Parathyroid adenoma (tissue), 2 donors: ENCODE measurements around the gene ZC4H2.
"Not testable (repeated sequence)": the region's sequence is repeated elsewhere in the genome, so short reads cannot be mapped to it uniquely, and the experiment has no call there.

Experiments
- H2AFZ ChIP-seq: fragments of 300-600 bp; sonication (generic); one replicate; pipeline ENCODE4 v1.7.0; 2017; ENCODE audit warnings: antibody characterized with exemption, mild to moderate bottlenecking
- H3K27ac ChIP-seq: fragments of 300-600 bp; sonication (generic); one replicate; pipeline ENCODE4 v1.7.0; 2017
- H3K27me3 ChIP-seq: fragments of 300-600 bp; sonication (generic); one replicate; pipeline ENCODE4 v1.7.0; 2017; ENCODE audit warnings: low read length; ENCODE audit not compliant: control insufficient read depth, insufficient read depth
- H3K36me3 ChIP-seq: fragments of 300-600 bp; sonication (generic); one replicate; pipeline ENCODE4 v1.7.0; 2017; ENCODE audit warnings: low read length; ENCODE audit not compliant: control insufficient read depth, insufficient read depth
- H3K4me1 ChIP-seq: fragments of 300-600 bp; sonication (generic); one replicate; pipeline ENCODE4 v1.7.0; 2017; ENCODE audit warnings: control low read depth
- H3K4me2 ChIP-seq: fragments of 300-600 bp; sonication (generic); one replicate; pipeline ENCODE4 v1.7.0; 2017; ENCODE audit warnings: low read length
- H3K4me3 ChIP-seq: fragments of 300-600 bp; sonication (generic); one replicate; pipeline ENCODE4 v1.7.0; 2017; ENCODE audit warnings: low read depth, low read length
- H3K79me2 ChIP-seq: fragments of 300-600 bp; sonication (generic); one replicate; pipeline ENCODE4 v1.7.0; 2017; ENCODE audit warnings: control low read depth
- H3K9ac ChIP-seq: fragments of 300-600 bp; sonication (generic); one replicate; pipeline ENCODE4 v1.7.0; 2017; ENCODE audit warnings: mild to moderate bottlenecking
- H3K9me3 ChIP-seq: fragments of 300-600 bp; sonication (generic); one replicate; pipeline ENCODE4 v1.7.0; 2017; ENCODE audit warnings: low read length; ENCODE audit not compliant: control insufficient read depth
- CTCF ChIP-seq: fragments of 300-600 bp; sonication (generic); IDR thresholded peaks from one replicate; pipeline ENCODE4 v1.7.0; 2017; ENCODE audit warnings: antibody characterized with exemption, mild to moderate bottlenecking
- donor health status: primary hyperparathyroidism.

ZC4H2 gene

GRCh38 chrX:64975989-64976672 lies at the start of gene ZC4H2:
TSS of gene ZC4H2 (minus strand) at chrX:64976450. CDS start at chrX:64976377, 73 bp downstream.
- H3K4me2 ChIP-seq = peak within 1 kb of the TSS; percentile 69
- TF ChIP-seq CTCF = no peak
- peak within 1 kb of the TSS; percentile 42 for H3K4me3 ChIP-seq
- H3K9ac ChIP-seq = no peak within 1 kb of the TSS
- H3K79me2 ChIP-seq = no peaks in the 10 kb centered on the region
- H3K27ac ChIP-seq = no peak within 1 kb of the TSS
- peak within 1 kb of the TSS; percentile 70 for H2AFZ ChIP-seq
- H3K9me3 ChIP-seq = no peaks in the 10 kb centered on the region
- no peaks in the 10 kb centered on the region for H3K27me3 ChIP-seq
- peaks cover 3% of the 10 kb centered on the region for H3K4me1 ChIP-seq
- no peaks in the 10 kb centered on the region for H3K36me3 ChIP-seq

GRCh38 chrX:65017451-65017850 lies 41.2 kb upstream of the ZC4H2 start:
- Histone ChIP-seq H2AFZ (no peak overlapping the region), H3K27ac (no peak overlapping the region)

GRCh38 chrX:65014230-65014629 lies 38.0 kb upstream of the ZC4H2 start:
- TF ChIP-seq CTCF = no peak
- Histone ChIP-seq H3K27ac (no peak overlapping the region), H3K36me3 (no peaks in the 10 kb centered on the region)

More at GRCh38 chrX:65017451-65017850, 41.2 kb upstream of the ZC4H2 start:
- H3K79me2 ChIP-seq = no peaks in the 10 kb centered on the region
- no peak overlapping the region for H3K9ac ChIP-seq
- H3K27me3 ChIP-seq = no peaks in the 10 kb centered on the region
- H3K4me1 ChIP-seq = no peaks in the 10 kb centered on the region
- H3K4me2 ChIP-seq = no peak overlapping the region
- H3K4me3 ChIP-seq = no peak overlapping the region
- no peaks in the 10 kb centered on the region for H3K36me3 ChIP-seq
- H3K9me3 ChIP-seq = no peaks in the 10 kb centered on the region
- no peak for TF ChIP-seq CTCF

DNA sequence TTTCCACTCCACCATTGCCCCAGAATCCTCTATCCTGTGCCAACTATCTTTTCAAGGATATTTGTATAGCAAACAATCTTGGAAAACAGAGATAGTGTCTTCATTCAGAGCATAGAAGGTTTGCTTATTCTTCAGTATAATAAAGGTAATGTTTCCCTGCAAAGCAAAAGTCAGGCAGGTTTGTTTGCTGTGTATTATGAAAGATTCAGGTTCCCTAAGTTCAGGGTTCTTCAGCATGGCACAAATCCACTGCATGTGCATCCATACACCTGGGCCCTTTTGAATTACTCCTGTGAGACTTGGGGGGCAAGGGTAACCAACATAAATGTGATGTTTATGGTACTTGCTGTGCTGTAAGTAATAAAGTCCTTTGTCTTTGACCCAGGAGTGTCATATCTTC lies 33.2 kb upstream of the ZC4H2 start:
- Histone ChIP-seq H3K4me2 (no peak overlapping the region), H3K9me3 (no peaks in the 10 kb centered on the region), H3K27me3 (no peaks in the 10 kb centered on the region), H2AFZ (no peak overlapping the region), H3K4me1 (no peaks in the 10 kb centered on the region), H3K4me3 (no peak overlapping the region), H3K36me3 (no peaks in the 10 kb centered on the region), H3K79me2 (no peaks in the 10 kb centered on the region), H3K27ac (no peak overlapping the region), H3K9ac (no peak overlapping the region)
- TF ChIP-seq CTCF = no peak

More at GRCh38 chrX:65014230-65014629, 38.0 kb upstream of the ZC4H2 start:
- H3K9ac ChIP-seq = no peak overlapping the region
- H3K79me2 ChIP-seq = no peaks in the 10 kb centered on the region
- no peak overlapping the region for H2AFZ ChIP-seq
- no peaks in the 10 kb centered on the region for H3K9me3 ChIP-seq
- no peak overlapping the region for H3K4me3 ChIP-seq
- no peaks in the 10 kb centered on the region for H3K4me1 ChIP-seq
- H3K27me3 ChIP-seq = no peaks in the 10 kb centered on the region
- no peak overlapping the region for H3K4me2 ChIP-seq

GRCh38 chrX:65002208-65002607 lies 26.0 kb upstream of the ZC4H2 start:
- not testable (repeated sequence) for H3K9ac ChIP-seq, H3K27ac ChIP-seq, H3K79me2 ChIP-seq, H3K4me3 ChIP-seq, H3K4me1 ChIP-seq, H3K4me2 ChIP-seq, H3K9me3 ChIP-seq, H3K27me3 ChIP-seq, H2AFZ ChIP-seq, H3K36me3 ChIP-seq
